ENCODE data around the gene NT5DC3.

Gene NT5DC3

DNA sequence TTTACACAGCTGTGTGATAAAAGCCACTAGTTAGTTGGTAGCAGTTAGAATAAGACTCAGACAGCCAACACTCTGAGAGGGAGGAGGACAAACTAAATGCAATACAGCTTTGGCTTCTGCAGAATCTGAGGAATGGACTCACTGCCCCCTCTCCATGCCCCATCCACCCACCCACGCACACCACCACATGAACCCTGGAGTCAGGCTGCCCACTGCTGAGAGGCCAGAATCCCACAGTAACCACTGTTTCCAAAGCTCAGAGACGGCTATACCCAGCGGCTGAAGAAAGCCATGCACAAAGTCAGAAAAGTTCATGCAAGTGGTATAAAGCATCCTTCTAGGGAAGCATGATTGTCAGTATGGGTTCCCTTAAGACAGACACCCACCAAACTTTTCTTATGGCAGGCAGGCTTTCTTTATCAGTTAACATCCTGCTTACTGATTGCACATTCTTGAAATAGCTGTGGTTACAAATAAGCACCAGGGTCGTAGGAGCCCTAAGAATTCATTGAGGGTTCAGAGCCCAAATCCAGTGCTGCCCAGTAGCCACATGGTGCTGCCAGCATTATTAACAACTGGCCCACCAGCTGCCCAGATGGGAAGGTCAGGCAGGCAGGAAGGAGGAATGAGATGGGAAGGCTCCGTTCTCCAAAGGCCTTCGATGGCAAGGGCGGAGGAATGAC is 61.5 kb downstream of the NT5DC3 start:
- no peak for DNase-seq (ENCODE audit: low read depth, low spot score)

DNA sequence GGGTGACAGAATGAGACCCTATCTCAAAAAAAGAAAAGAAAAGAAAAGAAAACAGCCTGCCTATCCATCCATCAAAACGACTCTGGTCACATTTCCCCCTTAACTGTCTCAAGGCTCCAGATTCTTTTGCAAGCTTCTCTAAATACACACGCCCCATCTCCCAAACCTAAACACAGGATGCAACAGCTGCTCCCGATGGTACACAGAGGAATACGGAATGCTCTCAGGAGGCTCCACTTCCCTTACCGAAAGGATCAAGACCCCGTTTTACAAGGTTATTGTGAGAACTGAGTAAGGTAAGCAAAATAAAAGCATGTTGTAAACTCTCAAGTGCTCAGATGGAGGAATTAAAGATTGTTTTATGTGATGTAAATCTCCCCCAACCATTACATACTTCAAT is 62.3 kb downstream of the NT5DC3 start:
- POLR2A ChIA-PET: no interaction called here
- no peak overlapping the region for H3K4me3 ChIP-seq (ENCODE audit: low read depth, low read length)
- no peak for DNase-seq (ENCODE audit: low read depth, low spot score)
- TF ChIP-seq, protein P1, sequence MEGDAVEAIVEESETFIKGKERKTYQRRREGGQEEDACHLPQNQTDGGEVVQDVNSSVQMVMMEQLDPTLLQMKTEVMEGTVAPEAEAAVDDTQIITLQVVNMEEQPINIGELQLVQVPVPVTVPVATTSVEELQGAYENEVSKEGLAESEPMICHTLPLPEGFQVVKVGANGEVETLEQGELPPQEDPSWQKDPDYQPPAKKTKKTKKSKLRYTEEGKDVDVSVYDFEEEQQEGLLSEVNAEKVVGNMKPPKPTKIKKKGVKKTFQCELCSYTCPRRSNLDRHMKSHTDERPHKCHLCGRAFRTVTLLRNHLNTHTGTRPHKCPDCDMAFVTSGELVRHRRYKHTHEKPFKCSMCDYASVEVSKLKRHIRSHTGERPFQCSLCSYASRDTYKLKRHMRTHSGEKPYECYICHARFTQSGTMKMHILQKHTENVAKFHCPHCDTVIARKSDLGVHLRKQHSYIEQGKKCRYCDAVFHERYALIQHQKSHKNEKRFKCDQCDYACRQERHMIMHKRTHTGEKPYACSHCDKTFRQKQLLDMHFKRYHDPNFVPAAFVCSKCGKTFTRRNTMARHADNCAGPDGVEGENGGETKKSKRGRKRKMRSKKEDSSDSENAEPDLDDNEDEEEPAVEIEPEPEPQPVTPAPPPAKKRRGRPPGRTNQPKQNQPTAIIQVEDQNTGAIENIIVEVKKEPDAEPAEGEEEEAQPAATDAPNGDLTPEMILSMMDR (IDR thresholded peaks at IDR 0.05; ENCODE audit: insufficient read depth, low read length, missing control alignments): no peak
- CTCF ChIA-PET: interaction anchor here (1.8 to 3.7 kb wide), 2 partner anchors 7 to 91 kb away, joined by 5 to 25 read pairs; no protein-coding TSS in a partner anchor

More for the DNA sequence above, 61.5 kb downstream of the NT5DC3 start:
- ChIA-PET POLR2A (no interaction called here), CTCF (interaction anchor here (1.1 to 3.7 kb wide), 4 partner anchors 8 to 91 kb away, joined by 3 to 25 read pairs (median 4); no protein-coding TSS in a partner anchor)
- H3K4me3 ChIP-seq (ENCODE audit: low read depth, low read length): no peak overlapping the region
- TF ChIP-seq, protein P1 (IDR thresholded peaks at IDR 0.05; ENCODE audit: insufficient read depth, low read length, missing control alignments): no peak

DNA sequence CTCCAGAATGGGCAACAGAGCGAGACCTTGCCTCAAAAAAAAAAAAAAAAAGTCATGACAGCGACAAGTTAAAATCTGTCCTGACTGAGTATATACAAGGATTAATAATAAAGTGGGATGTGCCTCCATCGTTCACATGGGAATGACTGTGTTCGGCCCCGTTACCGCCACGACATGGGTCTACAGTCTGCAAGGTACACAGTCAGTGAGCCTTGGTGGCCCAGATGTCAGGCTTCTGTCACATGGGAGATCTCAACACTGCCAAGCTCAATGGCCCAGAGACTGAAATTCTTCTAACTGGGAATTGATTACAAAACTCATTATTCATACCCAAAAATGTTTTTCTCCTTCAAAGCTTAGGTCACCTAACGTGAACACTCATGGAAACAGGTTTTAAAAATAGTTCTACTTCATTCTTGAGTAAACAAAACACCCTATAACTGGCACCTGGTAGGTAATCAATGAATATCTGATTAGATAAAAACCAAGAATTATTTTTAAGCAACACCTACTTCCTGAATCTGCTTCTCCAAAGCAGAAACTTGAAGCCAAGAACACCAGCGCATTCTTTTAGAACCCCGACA is 66.0 kb downstream of the NT5DC3 start:
- CTCF ChIA-PET: interaction anchor here (0.8 to 6.4 kb wide), 2 partner anchors 94 to 95 kb away, joined by 5 to 189 read pairs; no protein-coding TSS in a partner anchor
- no peak for DNase-seq (ENCODE audit: low read depth, low spot score)
- POLR2A ChIA-PET: no interaction called here
- TF ChIP-seq, protein P1 (IDR thresholded peaks at IDR 0.05; ENCODE audit: insufficient read depth, low read length, missing control alignments): no peak
- H3K4me3 ChIP-seq (ENCODE audit: low read depth, low read length): no peak overlapping the region

DNA sequence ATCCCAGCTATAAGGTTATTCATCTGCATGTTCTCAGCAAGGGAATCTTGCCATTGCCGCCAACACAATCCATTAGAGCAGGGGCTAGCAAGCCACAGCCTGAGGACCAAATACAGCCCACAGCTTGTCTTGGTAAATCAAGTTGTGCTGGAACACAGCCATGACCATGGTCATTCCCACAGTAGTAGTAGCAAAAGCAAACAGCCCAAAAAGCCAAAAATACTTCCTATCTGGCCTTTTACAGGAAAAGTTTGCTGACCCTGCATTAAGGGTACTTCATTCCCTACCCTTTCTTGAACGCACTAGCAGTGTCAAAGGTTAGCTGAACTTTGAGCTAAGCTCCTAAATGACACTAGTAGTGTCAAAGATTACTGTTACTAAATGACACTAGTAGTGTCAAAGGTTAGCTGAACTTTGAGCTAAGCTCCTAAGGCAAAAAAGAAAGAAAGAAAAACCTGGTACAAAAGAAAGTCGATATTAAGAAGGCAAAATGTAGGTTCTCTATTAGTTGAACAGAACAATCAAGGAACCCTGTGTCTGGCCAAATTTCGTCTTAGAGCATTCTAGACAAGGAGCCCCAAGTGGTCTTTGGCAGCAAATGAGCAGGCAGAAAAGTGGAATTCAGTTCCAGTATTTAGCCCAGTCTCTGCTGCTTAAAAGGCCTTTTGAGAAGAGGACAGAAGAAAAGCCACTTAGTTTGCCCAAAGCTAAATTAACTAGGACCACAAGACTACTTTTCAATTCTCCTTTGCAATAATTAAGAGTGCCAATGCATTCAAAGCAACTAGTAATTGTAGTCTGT is 67.7 kb downstream of the NT5DC3 start:
- ChIA-PET POLR2A (interaction anchor here (0.5 kb wide), 1 partner anchor 95 kb away, joined by 4 read pairs; no protein-coding TSS in a partner anchor), CTCF (interaction anchor here (0.8 to 6.4 kb wide), 8 partner anchors 10 to 105 kb away, joined by 3 to 189 read pairs (median 3); no protein-coding TSS in a partner anchor)
- H3K4me3 ChIP-seq (ENCODE audit: low read depth, low read length): no peak overlapping the region
- no peak for DNase-seq (ENCODE audit: low read depth, low spot score)
- TF ChIP-seq, protein P1 (IDR thresholded peaks at IDR 0.05; ENCODE audit: insufficient read depth, low read length, missing control alignments): no peak

DNA sequence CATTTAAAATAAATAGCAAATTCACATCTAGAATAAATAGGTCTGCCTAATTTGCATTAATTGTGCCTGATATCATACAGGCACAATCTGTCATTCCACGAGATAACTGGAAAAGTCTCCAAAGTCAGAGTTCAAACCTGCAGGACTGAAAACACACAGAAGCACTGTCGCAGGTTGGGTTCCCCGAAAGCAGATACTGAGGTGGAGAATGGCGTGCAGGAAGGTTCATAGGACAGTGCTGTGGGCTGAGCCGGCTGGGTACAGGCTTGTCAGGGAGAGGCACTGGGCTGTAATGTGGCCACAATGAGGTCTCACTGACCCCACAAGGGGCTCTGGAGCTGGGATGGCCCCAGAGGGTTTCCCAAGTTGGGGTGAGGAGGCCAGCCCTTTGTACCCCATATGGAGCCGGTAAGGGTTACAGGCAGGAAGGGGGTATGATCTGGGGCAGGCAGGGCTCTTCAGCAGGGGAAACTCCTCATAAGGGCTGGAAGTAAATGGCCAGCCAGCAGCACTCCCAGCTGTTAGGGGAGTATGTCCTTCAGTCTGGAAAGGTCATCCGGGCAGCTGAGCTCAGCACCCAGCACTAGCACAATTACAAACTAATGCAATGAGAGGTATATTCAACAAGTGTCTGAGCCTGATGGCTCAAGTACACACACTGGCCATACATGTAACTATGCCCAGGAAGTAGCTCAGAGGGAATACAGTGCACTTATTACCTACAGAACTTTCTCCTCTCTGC is 68.5 kb downstream of the NT5DC3 start:
- H3K4me3 ChIP-seq (ENCODE audit: low read depth, low read length): no peak overlapping the region
- TF ChIP-seq, protein P1 (IDR thresholded peaks at IDR 0.05; ENCODE audit: insufficient read depth, low read length, missing control alignments): no peak
- POLR2A ChIA-PET: interaction anchor here (0.5 kb wide), 1 partner anchor 96 kb away, joined by 4 read pairs; no protein-coding TSS in a partner anchor
- CTCF ChIA-PET: interaction anchor here (0.9 to 6.4 kb wide), 11 partner anchors 8 to 106 kb away, joined by 3 to 189 read pairs (median 4); partner anchors contain the start of gene NT5DC3
- no peak for DNase-seq (ENCODE audit: low read depth, low spot score)

All from AG04449 (cell line).